Gastrocnemius medialis (tissue), 4 donors: ENCODE results near the gene PITPNM2.

Experiments used
- CTCF ChIP-seq, 5 experiments: fragments of 450-650 bp in 3 of 5; fragments of 200-600 bp in 2 of 5; sonication (generic) in 2 of 5; IDR thresholded peaks in 4 of 5; conservative IDR thresholded peaks in 1 of 5; 1 replicate in 4 of 5; 2 replicates in 1 of 5; pipeline ENCODE4 v1.5.1; 2016 to 2019; ENCODE audit warnings: antibody characterized with exemption in 5 of 5, mild to moderate bottlenecking in 3 of 5, moderate library complexity in 3 of 5
- POLR2A ChIP-seq, 2 donors: fragments of 450-650 bp; IDR thresholded peaks; one replicate each; pipeline ENCODE4 v1.6.1; 2017; ENCODE audit warnings: antibody characterized with exemption in 2 of 2, mild to moderate bottlenecking in 2 of 2, moderate library complexity in 2 of 2

GRCh38 chr12:123153906-123154305 lies 3.0 kb upstream of the PITPNM2 start:
- TF ChIP-seq POLR2A (IDR thresholded peaks at IDR 0.05) = no peak
- TF ChIP-seq CTCF (IDR thresholded peaks at IDR 0.05 in 4 of 5, conservative IDR thresholded peaks at IDR 0.05 in 1 of 5) = no peak
